Stimulated activated CD8-positive, alpha-beta memory T cell treated with anti-CD3 and anti-CD28 coated beads, Interleukin-7, amount 100 ng/mL, for 4 hours (primary cell): ENCODE measurements around the gene ACSL3.

Experiments
- DNase-seq, 2 donors: peaks; one replicate each; pipeline ENCODE4 v3.0.0-alpha.2; 2020; ENCODE audit warnings: low read depth in 2 of 2

The ACSL3 gene

GRCh38 chr2:222879604-222879933 lies 18.7 kb downstream of the ACSL3 start:
- DNase-seq, result no peak

GRCh38 chr2:222882484-222882928 lies 21.7 kb downstream of the ACSL3 start:
- no peak for DNase-seq

- DNase-seq, result no peak
Measured at GRCh38 chr2:222883420-222883819, 22.6 kb downstream of the ACSL3 start.

- no peak for DNase-seq
Measured at GRCh38 chr2:222884114-222884771, 23.4 kb downstream of the ACSL3 start.

- no peak for DNase-seq
Measured at GRCh38 chr2:222884805-222885424, 24.1 kb downstream of the ACSL3 start.

GRCh38 chr2:222887124-222887523 lies 26.3 kb downstream of the ACSL3 start:
- no peak for DNase-seq

- no peak for DNase-seq
Measured at GRCh38 chr2:222888716-222889115, 27.9 kb downstream of the ACSL3 start.

GRCh38 chr2:222891890-222892289 lies 31.1 kb downstream of the ACSL3 start:
- no peak for DNase-seq

- no peak for DNase-seq
Measured at GRCh38 chr2:222892321-222892720, 31.5 kb downstream of the ACSL3 start.

- DNase-seq, result no peak
Measured at GRCh38 chr2:222892761-222893160, 31.9 kb downstream of the ACSL3 start.

GRCh38 chr2:222893716-222894115 lies 32.9 kb downstream of the ACSL3 start:
- DNase-seq, result no peak

GRCh38 chr2:222895144-222895543 lies 34.3 kb downstream of the ACSL3 start:
- DNase-seq, result no peak

- no peak for DNase-seq
Measured at GRCh38 chr2:222897898-222898297, 37.1 kb downstream of the ACSL3 start.

- DNase-seq, result no peak
Measured at GRCh38 chr2:222899413-222900181, 38.8 kb downstream of the ACSL3 start.

- DNase-seq, result no peak
Measured at GRCh38 chr2:222900354-222900753, 39.5 kb downstream of the ACSL3 start.

GRCh38 chr2:222902660-222903059 lies 41.8 kb downstream of the ACSL3 start:
- no peak for DNase-seq

GRCh38 chr2:222903234-222904220 lies 42.7 kb downstream of the ACSL3 start:
- peak in 1 of 2 donors; percentile 6 for DNase-seq

GRCh38 chr2:222904557-222905258 lies 43.9 kb downstream of the ACSL3 start:
- no peak for DNase-seq

GRCh38 chr2:222907048-222907447 lies 46.2 kb downstream of the ACSL3 start:
- DNase-seq, result no peak

GRCh38 chr2:222907790-222908441 lies 47.1 kb downstream of the ACSL3 start:
- DNase-seq, result no peak

- no peak for DNase-seq
Measured at GRCh38 chr2:222909286-222909685, 48.5 kb downstream of the ACSL3 start.
